H1 (cell line): ENCODE results near the gene POM121L2. TPM values are rescaled to one million over a fixed set of nuclear protein-coding genes. Genes with fewer than 3 reads are reported as not detected.

Experiments used
- CTCF ChIA-PET: fragments of 300-600 bp; sonication (Branson Sonifier 250); formaldehyde crosslinking; loops from one replicate; lab custom pipeline; 2021; ENCODE audit not compliant: partially characterized antibody; lab: Charles Lee
- POLR2A ChIA-PET: fragments of 300-600 bp; sonication (Branson Sonifier 250); formaldehyde crosslinking; loops from one replicate; lab custom pipeline; 2021; ENCODE audit warnings: inconsistent platforms; ENCODE audit not compliant: partially characterized antibody; lab: Charles Lee
- DNase-seq, 2 experiments: peaks; one replicate each; pipeline versions ENCODE4 v3.0.0 to v3.0.0-alpha.2; 2010 to 2022; ENCODE audit warnings: low spot score in 2 of 2, low read depth in 1 of 2, mixed read lengths in 1 of 2
- FAIRE-seq: peaks from 2 replicates; lab custom pipeline; 2011; peaks lifted over from hg19 to GRCh38; lab: Jason Lieb, UNC
- H2AFZ ChIP-seq: 2 replicates; pipeline ENCODE4 v1.8.1; 2012; ENCODE audit warnings: low read length, inconsistent platforms
- H2AK5ac ChIP-seq: 2 replicates; pipeline ENCODE4 v1.6.1; 2013; ENCODE audit warnings: low read depth, low read length
- H2BK120ac ChIP-seq: replicated peaks from 2 replicates; pipeline ENCODE3; 2013; ENCODE audit warnings: low read depth, low read length, inconsistent platforms
- H2BK12ac ChIP-seq: 2 replicates; pipeline ENCODE4 v1.6.1; 2013; ENCODE audit warnings: low read depth, low read length
- H2BK15ac ChIP-seq: 2 replicates; pipeline ENCODE4 v1.6.1; 2013; ENCODE audit warnings: low read length
- H2BK20ac ChIP-seq: 2 replicates; pipeline ENCODE4 v1.6.1; 2013; ENCODE audit warnings: low read length
- H2BK5ac ChIP-seq: 2 replicates; pipeline ENCODE4 v1.6.1; 2013; ENCODE audit warnings: low read depth, low read length
- H3K14ac ChIP-seq: 2 replicates; pipeline ENCODE4 v1.6.1; 2013; ENCODE audit warnings: inconsistent platforms; ENCODE audit not compliant: insufficient read length
- H3K18ac ChIP-seq: 2 replicates; pipeline ENCODE4 v1.6.1; 2013; ENCODE audit warnings: low read length; ENCODE audit errors: extremely low read depth
- H3K23ac ChIP-seq: 2 replicates; pipeline ENCODE4 v1.6.1; 2013; ENCODE audit warnings: inconsistent platforms; ENCODE audit not compliant: insufficient read length
- H3K23me2 ChIP-seq: 2 replicates; pipeline ENCODE4 v1.6.1; 2013; ENCODE audit warnings: low read depth, low read length
- H3K27ac ChIP-seq: 2 replicates; pipeline ENCODE4 v1.6.1; 2011; ENCODE audit warnings: low read depth, low read length, inconsistent platforms
- H3K27me3 ChIP-seq, 4 experiments: replicated peaks in 1 of 4; 1 replicate in 1 of 4; 2 replicates in 3 of 4; pipeline versions ENCODE4 v1.6.1 to v1.8.1; 2011 to 2013; ENCODE audit warnings: low read length in 3 of 4, mild to moderate bottlenecking in 3 of 4, inconsistent platforms in 2 of 4, mixed read lengths in 2 of 4, moderate library complexity in 1 of 4; ENCODE audit not compliant: control insufficient read depth in 3 of 4, insufficient read depth in 3 of 4; ENCODE audit errors: extremely low read depth in 1 of 4
- H3K36me3 ChIP-seq, 4 experiments: 2 replicates each; pipeline versions ENCODE4 v1.6.1 to v1.8.1; 2011 to 2013; ENCODE audit warnings: mild to moderate bottlenecking in 4 of 4, low read length in 3 of 4, moderate library complexity in 2 of 4, control low read depth in 1 of 4, inconsistent platforms in 1 of 4; ENCODE audit not compliant: insufficient read depth in 4 of 4, control insufficient read depth in 2 of 4
- H3K4ac ChIP-seq: replicated peaks from 2 replicates; pipeline ENCODE3; 2013; ENCODE audit warnings: low read length, low read depth, mixed read lengths, inconsistent platforms; ENCODE audit not compliant: insufficient read length
- H3K4me1 ChIP-seq, 4 experiments: replicated peaks in 1 of 4; 1 replicate in 1 of 4; 2 replicates in 3 of 4; pipeline versions ENCODE4 v1.6.1 to v1.8.1; 2011 to 2013; ENCODE audit warnings: low read length in 3 of 4, inconsistent platforms in 2 of 4, mixed read lengths in 1 of 4; ENCODE audit not compliant: insufficient read depth in 4 of 4, control insufficient read depth in 3 of 4
- H3K4me2 ChIP-seq, 2 experiments: 2 replicates each; pipeline versions ENCODE4 v1.6.1 to v1.8.1; 2011 to 2013; ENCODE audit warnings: low read depth in 2 of 2, low read length in 2 of 2, control low read depth in 1 of 2, inconsistent platforms in 1 of 2, mild to moderate bottlenecking in 1 of 2; ENCODE audit not compliant: insufficient read depth in 1 of 2
- H3K4me3 ChIP-seq, 4 experiments: fragments of 200-600, 300-600 bp in 1 of 4; sonication (generic), shearing (Covaris generic), sonication (Bioruptor Twin) in 1 of 4; 2 replicates each; pipeline versions ENCODE4 v1.5.1 to v1.8.1; 2011 to 2016; ENCODE audit warnings: low read length in 4 of 4, low read depth in 3 of 4, control low read depth in 2 of 4, inconsistent platforms in 2 of 4, mild to moderate bottlenecking in 2 of 4, mixed read lengths in 1 of 4, moderate library complexity in 1 of 4; ENCODE audit not compliant: insufficient read depth in 2 of 4; ENCODE audit errors: extremely low read depth in 1 of 4
- H3K56ac ChIP-seq: replicated peaks from 2 replicates; pipeline ENCODE3; 2013; ENCODE audit warnings: low read depth, mild to moderate bottlenecking, mixed read lengths, low read length, inconsistent platforms; ENCODE audit not compliant: insufficient read length
- H3K79me1 ChIP-seq: 2 replicates; pipeline ENCODE4 v1.6.1; 2013; ENCODE audit warnings: low read depth, low read length, control low read depth
- H3K79me2 ChIP-seq, 2 experiments: 2 replicates each; pipeline versions ENCODE4 v1.6.1 to v1.8.1; 2012 to 2013; ENCODE audit warnings: low read length in 2 of 2, mild to moderate bottlenecking in 2 of 2, inconsistent platforms in 1 of 2; ENCODE audit not compliant: insufficient read depth in 2 of 2, control insufficient read depth in 1 of 2
- H3K9ac ChIP-seq, 4 experiments: replicated peaks in 1 of 4; 1 replicate in 1 of 4; 2 replicates in 3 of 4; pipeline versions ENCODE4 v1.6.1 to v1.8.1; 2011 to 2013; ENCODE audit warnings: low read depth in 3 of 4, low read length in 3 of 4, control low read depth in 2 of 4, mild to moderate bottlenecking in 2 of 4, moderate library complexity in 2 of 4, inconsistent platforms in 1 of 4; ENCODE audit errors: extremely low read depth in 1 of 4
- H3K9me3 ChIP-seq, 2 experiments: 2 replicates each; pipeline versions ENCODE4 v1.6.1 to v1.8.1; 2012 to 2013; ENCODE audit warnings: mild to moderate bottlenecking in 2 of 2, moderate library complexity in 2 of 2, control low read depth in 1 of 2, inconsistent platforms in 1 of 2, low read depth in 1 of 2, low read length in 1 of 2, mixed read lengths in 1 of 2; ENCODE audit not compliant: insufficient read depth in 2 of 2
- H4K20me1 ChIP-seq, 2 experiments: replicated peaks in 1 of 2; 2 replicates each; pipeline versions ENCODE3 to v1.8.1; 2011 to 2013; ENCODE audit warnings: inconsistent platforms in 2 of 2, low read length in 2 of 2, mild to moderate bottlenecking in 1 of 2; ENCODE audit not compliant: insufficient read depth in 2 of 2, control insufficient read depth in 1 of 2
- H4K5ac ChIP-seq: 2 replicates; pipeline ENCODE4 v1.6.1; 2013; ENCODE audit warnings: low read length, low read depth, mixed read lengths, inconsistent platforms; ENCODE audit not compliant: insufficient read length
- H4K8ac ChIP-seq: 2 replicates; pipeline ENCODE4 v1.8.0; 2013; ENCODE audit warnings: mild to moderate bottlenecking, moderate library complexity, low read length, inconsistent platforms; ENCODE audit not compliant: insufficient read depth; ENCODE audit errors: extremely low read depth
- H4K91ac ChIP-seq: replicated peaks from 2 replicates; pipeline ENCODE3; 2013; ENCODE audit warnings: low read length, mixed read lengths, inconsistent platforms; ENCODE audit not compliant: insufficient read length
- GABPA ChIP-seq: IDR thresholded peaks from 2 replicates; pipeline ENCODE4 v1.6.1; 2011; ENCODE audit warnings: mild to moderate bottlenecking, low read length, moderate library complexity, borderline replicate concordance; ENCODE audit not compliant: insufficient read depth
- KDM1A ChIP-seq: fragments of 200-600, 300-600 bp; sonication (generic); IDR thresholded peaks from 2 replicates; pipeline ENCODE4 v1.7.1; 2016; ENCODE audit warnings: mild to moderate bottlenecking, low read length, borderline replicate concordance
- MAFK ChIP-seq: IDR thresholded peaks from 2 replicates; pipeline ENCODE4 v1.6.1; 2012; ENCODE audit warnings: low read depth, mild to moderate bottlenecking, improper control_type of control experiment, low read length
- NANOG ChIP-seq: IDR thresholded peaks from 2 replicates; pipeline ENCODE4 v1.6.1; 2011; ENCODE audit warnings: low read length, low read depth, mild to moderate bottlenecking, inconsistent platforms; ENCODE audit not compliant: insufficient read depth, poor library complexity, severe bottlenecking
- NRF1 ChIP-seq: IDR thresholded peaks from 2 replicates; pipeline ENCODE4 v1.6.1; 2011; ENCODE audit warnings: mild to moderate bottlenecking, low read depth, low read length, improper control_type of control experiment
- POU5F1 ChIP-seq: IDR thresholded peaks from 2 replicates; pipeline ENCODE4 v1.6.1; 2011; ENCODE audit warnings: low read depth, mild to moderate bottlenecking, low read length, moderate library complexity
- SRF ChIP-seq: IDR thresholded peaks from 2 replicates; pipeline ENCODE4 v1.6.1; 2011; ENCODE audit warnings: mild to moderate bottlenecking, low read depth, low read length, moderate library complexity
- TAF7 ChIP-seq: optimal IDR thresholded peaks from 2 replicates; pipeline ENCODE3; 2011; ENCODE audit warnings: low read depth, mild to moderate bottlenecking, inconsistent platforms, low read length, moderate library complexity, borderline replicate concordance
- TBP ChIP-seq: IDR thresholded peaks from 2 replicates; pipeline ENCODE4 v1.6.1; 2011; ENCODE audit warnings: low read depth, low read length, improper control_type of control experiment
- TCF12 ChIP-seq: IDR thresholded peaks from 2 replicates; pipeline ENCODE4 v1.6.1; 2011; ENCODE audit warnings: low read depth, mild to moderate bottlenecking, low read length
- TEAD4 ChIP-seq: IDR thresholded peaks from 2 replicates; pipeline ENCODE4 v1.6.1; 2012; ENCODE audit warnings: low read depth, low read length, inconsistent platforms, mixed read lengths
- WGBS, 2 experiments: shearing (Covaris generic) in 1 of 2; methylation state at CpG; one replicate each; pipeline versions ENCODE4 v1.1.6 to v1.1.7; 2013 to 2015; ENCODE audit warnings: low lambda C conversion rate in 2 of 2, mixed read lengths in 2 of 2, inconsistent platforms in 1 of 2, low coverage in 1 of 2, missing lambda C conversion rate in 1 of 2; ENCODE audit not compliant: insufficient replicate concordance in 2 of 2, insufficient coverage in 1 of 2, insufficient read length in 1 of 2; ENCODE audit errors: extremely low coverage in 1 of 2, missing lambda C conversion rate in 1 of 2; 5-methylcytosine and 5-hydroxymethylcytosine counted together
- polyA plus RNA-seq, 7 experiments: library from polyadenylated mRNA; depleted of rRNA in 3 of 7; stranded (reverse) in 5 of 7; unstranded in 2 of 7; fragments of >200 nt in 5 of 7; fragments of 200-250 nt in 2 of 7; gene quantifications; 1 replicate in 5 of 7; 2 replicates in 1 of 7; 4 replicates in 1 of 7; pipeline versions ENCODE4 v1.2.1 to v1.2.3, GENCODE V29; 2011 to 2013; ENCODE audit warnings: missing spikeins in 2 of 7, mixed read lengths in 2 of 7
- total RNA-seq: library from RNA; stranded (reverse); fragmentation: NEBNext Ultra II Directional; extraction: Animal tissue kit (Norgen Biotek cat#: 25700); gene quantifications from 2 replicates; pipeline ENCODE4 v1.2.1, GENCODE V29; 2021

Gene POM121L2
- total and polyA plus RNA-seq, 2 of the 8 experiments (the other 6 are each of a cell fraction or from before 2014, with no cell fraction given): 0.05 to 0.09 TPM

DNA sequence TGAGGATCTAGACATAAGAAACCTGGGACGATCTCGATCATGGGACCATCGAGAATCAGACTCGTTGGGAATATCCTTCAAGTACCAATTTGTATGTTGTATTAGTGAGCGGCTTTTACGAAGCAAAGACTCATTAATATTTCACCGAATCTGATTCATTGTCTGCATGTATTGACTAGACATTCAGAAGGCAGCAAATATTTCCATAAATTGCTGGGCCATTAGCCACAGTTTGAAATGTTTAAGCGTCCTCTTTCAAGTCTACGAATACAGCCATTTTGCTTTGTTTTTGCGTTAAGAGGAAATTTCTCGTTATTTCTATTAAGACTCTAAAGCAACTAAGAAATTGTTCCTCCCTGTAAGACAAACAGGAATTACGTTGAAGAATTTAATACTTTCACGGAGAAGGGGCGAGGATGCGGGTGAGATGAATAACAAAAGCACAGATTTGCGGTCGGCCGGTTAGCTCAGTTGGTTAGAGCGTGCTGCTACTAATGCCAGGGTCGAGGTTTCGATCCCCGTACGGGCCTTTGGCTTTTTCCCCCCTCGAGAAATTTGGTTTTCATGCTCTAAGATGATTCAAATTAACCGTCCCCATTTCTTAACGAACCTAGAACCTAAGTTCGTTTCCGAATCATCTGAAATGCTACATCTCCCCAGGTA, 18.5 kb downstream of the POM121L2 start:
- Histone ChIP-seq H3K36me3 (no peaks in the 10 kb centered on the region), H3K4ac (no peak overlapping the region), H2AK5ac (no peak overlapping the region), H4K91ac (no peak overlapping the region), H4K8ac (no peak overlapping the region), H3K18ac (no peak overlapping the region), H3K4me3 (peak overlapping the region; percentile 7 to 83 (median 32); a peak in 6 of 8 replicates), H3K14ac (no peak overlapping the region), H2AFZ (no peak overlapping the region), H3K23ac (no peak overlapping the region), H3K4me2 (peak overlapping the region; percentile 67 to 97), H2BK12ac (no peak overlapping the region)
- POLR2A ChIA-PET: interaction anchor here (0.7 to 0.9 kb wide), 2 partner anchors 14 to 673 kb away, joined by 3 to 5 read pairs; no protein-coding TSS in a partner anchor
- peak in 1 of 2 experiments; percentile 91 for DNase-seq
- TF ChIP-seq NRF1 (peak; percentile 17; the same call in 1 of the 2 replicates), GABPA (no peak), MAFK (peak; percentile 68; the same call in 1 of the 2 replicates), TBP (peak; percentile 100), TEAD4 (peak; percentile 80), TCF12 (peak; percentile 60; the same call in 1 of the 2 replicates), TAF7 (peak; percentile 43), POU5F1 (0 out of 2 replicates have a peak, but pooled peaks have one; percentile 60), SRF (no peak), NANOG (peak; percentile 54), KDM1A (no peak)
- TF ChIP-seq, all 59 proteins: peak for 8
- no peak overlapping the region for H2BK15ac ChIP-seq
- no peak overlapping the region for H3K56ac ChIP-seq
- no peak overlapping the region for H4K5ac ChIP-seq
- no peak overlapping the region for H3K27ac ChIP-seq
- H3K9ac ChIP-seq: no peak overlapping the region
- H3K27me3 ChIP-seq: peaks cover 1 to 36% (median 20%) of the 10 kb centered on the region in 4 experiments
- H2BK5ac ChIP-seq: no peak overlapping the region
- H3K4me1 ChIP-seq: peaks cover 0 to 9% (median 4%) of the 10 kb centered on the region in 4 experiments; a peak in 2 of 7 replicates
- peaks cover 23% of the 10 kb centered on the region for H3K23me2 ChIP-seq
- H3K79me1 ChIP-seq: no peaks in the 10 kb centered on the region
- H3K79me2 ChIP-seq: no peaks in the 10 kb centered on the region
- CTCF ChIA-PET: interaction anchor here (0.6 to 1.3 kb wide), 10 partner anchors 11 to 132 kb away, joined by 3 to 4 read pairs (median 3); no protein-coding TSS in a partner anchor
- H2BK20ac ChIP-seq: no peak overlapping the region
- no peaks in the 10 kb centered on the region for H3K9me3 ChIP-seq
- no peaks in the 10 kb centered on the region for H4K20me1 ChIP-seq
- 24% methylated on average over 28 of the region's 28 CpGs; no CpG with 5 or more reads in 1 of the 2 experiments for WGBS, 2 experiments
- no peak overlapping the region for H2BK120ac ChIP-seq
- FAIRE-seq: peak; percentile 65
